GM18867 (cell line): ENCODE measurements around the gene PKD1.
"Not testable (repeated sequence)": the region's sequence is repeated elsewhere in the genome, so short reads cannot be mapped to it uniquely, and the experiment has no call there.

ENCODE experiments used
- ATAC-seq: cut with Tn5 transposase; IDR thresholded peaks from one replicate; pipeline ENCODE4 v1.9.1; 2021; ENCODE audit warnings: mild to moderate bottlenecking, moderate library complexity; ENCODE audit not compliant: unreplicated experiment

PKD1 gene

DNA sequence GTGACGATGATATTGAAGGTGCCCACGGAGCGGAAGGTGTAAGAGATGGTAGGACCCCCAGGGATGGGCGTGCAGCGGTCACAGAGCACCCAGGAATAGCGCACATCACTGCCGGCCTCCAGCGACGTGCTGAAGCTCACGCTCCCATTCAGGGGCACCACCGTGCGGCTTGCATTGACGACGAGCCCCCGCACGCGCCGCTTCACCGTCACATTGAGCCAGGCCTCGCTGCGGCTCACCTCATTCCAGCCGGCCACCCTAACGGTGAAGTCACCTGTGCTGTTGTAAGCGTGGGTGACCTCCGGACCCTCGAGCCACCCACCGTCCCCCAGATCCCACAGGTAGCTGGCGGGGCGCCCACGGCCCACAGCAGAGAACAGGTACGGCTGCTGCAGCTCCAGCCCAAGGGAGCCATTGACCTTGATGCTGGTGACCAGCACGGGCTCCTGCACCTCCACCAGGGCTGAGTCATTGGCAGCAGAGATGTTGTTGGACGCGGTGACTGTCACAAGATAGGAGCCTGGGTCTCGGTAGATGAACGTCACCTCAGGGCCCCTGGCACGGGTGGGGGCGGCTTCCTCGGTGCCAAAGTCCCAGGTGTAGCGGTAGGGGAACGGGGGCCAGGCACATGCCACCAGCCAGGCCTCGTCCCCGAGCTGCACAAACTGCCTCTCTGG lies 25.2 kb downstream of the PKD1 start:
- not testable (repeated sequence) for ATAC-seq

DNA sequence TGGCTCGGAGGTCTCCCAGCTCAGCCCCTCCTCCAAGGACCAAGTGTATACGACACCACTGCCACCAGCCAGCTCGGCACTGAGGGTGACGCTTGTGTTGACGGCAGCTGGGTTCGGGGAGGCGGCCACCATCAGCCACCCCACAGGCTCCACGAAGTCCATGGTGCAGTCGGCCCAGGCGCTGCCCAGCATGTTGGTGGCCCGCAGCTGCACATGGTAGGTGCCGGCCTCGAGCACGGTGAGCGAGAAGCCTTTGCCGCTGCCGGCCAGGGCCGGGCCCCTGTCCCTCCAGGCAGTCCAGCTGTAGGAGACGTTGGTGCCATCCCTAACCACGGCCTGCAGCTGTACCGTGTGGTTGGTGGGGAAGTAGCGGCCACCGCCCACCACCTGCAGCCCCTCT lies 25.8 kb downstream of the PKD1 start:
- not testable (repeated sequence) for ATAC-seq

DNA sequence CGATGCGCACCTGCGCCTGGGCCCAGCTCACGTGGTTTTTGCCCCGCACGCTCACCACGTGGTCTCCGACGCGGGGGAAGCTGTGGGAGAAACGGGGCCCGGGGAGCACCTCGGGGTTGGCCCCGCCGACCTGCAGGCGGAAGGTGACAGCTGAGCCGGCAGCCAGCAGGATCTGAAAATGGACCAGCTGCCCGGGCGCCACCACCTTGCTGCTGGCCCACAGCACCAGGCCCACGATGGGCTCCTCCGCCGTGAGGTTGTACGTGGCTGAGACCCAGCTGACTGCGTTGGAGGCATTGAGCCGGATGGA lies 26.5 kb downstream of the PKD1 start:
- ATAC-seq, result not testable (repeated sequence)

DNA sequence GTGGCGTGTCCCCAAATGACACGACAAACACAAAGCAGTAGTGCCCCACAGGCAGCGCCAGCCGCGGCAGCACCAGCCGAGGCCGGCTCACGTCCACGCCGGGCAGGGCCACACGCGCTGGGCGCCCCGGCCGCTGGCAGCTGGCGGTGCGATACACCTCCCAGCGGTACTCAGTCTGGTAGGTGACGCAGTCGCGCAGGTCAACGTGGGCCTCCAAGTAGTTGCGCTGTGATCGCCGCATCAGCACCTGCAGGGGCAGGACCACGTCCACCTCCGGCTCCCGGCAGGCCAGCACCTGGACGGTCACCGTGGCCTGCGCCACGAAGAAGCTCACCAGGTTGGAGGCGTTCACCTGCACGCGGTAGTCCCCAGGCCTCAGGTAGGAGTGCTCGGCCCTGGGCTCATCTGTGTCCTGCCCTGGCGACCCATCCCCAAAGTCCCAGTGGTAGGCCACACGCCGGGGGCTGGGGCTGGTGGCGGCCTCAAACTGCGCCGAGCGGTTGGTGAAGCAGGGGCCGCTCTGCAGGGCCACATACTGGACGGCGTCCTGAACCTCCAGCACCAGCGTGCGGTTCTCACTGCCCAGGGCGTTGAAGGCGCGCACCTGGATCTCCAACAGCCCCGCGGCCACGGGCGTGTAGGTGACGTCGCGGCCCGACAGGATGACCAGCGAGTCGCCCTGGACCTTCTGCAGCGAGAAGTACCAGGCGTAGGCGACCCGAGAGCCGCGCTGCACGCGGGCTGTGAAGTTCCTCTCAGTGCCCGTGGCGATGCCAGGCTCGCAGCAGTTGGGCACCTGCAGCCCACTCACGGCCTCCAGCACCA lies 27.0 kb downstream of the PKD1 start:
- ATAC-seq, result not testable (repeated sequence)

DNA sequence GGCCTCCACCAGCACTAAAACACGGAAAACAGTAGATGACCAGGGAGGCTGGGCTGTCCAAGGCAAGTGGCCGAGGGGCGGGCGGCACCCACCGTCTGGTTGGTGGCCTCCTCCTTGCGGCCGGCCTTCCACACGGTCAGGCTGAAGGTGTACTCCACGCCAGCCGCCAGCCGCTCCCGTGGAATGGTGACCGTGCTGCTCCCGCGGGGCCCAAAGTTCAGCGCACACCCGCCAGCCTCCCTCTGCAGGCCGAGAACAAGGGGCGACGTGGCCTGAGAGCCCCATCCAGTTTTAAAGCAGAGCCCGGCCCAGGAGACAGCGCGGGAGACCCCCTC lies 27.9 kb downstream of the PKD1 start:
- not testable (repeated sequence) for ATAC-seq

DNA sequence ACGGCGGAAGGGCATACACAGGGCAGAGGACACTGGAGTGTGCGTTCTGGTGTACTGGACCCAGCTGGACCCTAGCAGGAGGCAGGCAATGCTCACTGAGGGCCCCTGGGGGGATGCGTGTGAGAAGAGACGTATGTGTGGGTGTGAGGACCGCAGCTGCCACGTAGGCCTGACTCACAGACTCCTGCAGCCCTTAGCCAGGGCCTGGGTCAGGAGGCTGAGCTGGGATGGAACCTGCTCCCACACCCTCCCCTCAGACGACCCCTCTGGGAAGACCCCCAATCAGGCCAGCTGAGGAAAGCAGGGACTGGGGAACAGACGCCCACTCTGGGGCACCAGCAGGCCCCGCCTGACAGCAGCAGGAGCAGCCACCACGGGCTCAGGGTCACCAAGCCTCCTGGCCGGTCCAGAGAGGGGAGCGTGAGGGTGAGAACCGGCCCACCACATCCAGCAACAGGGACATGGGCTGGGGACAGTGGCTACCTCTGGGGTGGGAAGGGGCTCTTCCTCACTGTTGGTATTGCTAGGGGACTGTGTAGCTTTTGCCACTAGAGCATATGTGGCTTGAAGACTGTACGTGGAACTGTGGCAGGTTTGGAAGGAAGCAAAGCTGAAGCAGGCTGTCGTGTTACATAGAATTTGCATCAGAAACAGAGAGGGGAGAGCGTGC lies 28.4 kb downstream of the PKD1 start:
- not testable (repeated sequence) for ATAC-seq

DNA sequence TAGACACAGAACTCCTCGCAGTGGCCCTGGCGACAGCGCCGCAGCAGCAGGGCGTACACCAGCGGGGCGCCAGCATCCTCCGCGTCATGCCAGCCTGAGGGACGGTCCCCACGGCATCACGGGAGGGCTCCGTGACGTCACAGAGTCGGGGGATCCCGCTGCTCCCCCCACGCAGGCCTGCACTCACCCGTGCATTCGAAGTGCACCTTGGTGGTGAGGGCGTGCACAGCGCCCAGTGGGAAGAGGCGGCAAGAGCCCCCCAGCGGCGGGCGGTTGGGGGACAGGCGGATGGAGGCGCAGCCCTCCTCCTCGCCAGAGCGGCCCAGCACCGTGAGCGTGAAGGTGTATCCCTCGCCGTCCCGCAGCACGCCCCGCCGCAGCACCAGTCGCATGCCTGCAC lies 29.5 kb downstream of the PKD1 start:
- not testable (repeated sequence) for ATAC-seq

DNA sequence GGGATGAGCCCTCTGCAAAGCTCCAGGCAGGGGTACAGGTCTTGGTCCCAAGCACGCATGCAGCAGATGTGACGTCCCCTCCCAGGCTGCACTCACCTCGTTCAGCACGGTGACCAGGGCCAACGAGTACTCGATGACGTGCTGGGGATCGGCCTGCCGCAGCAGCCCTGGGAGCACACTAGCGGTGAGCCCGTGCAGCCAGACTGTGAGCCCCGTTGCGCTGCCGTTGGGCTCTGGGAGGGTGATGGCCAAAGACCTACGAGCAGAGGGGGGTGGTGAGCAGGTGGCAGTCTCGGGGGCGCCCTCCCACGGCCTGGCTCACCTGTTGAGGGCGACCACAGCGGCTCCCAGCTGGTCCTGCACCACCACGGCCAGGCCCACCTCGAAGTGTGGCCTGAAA lies 29.9 kb downstream of the PKD1 start:
- ATAC-seq, result not testable (repeated sequence)

DNA sequence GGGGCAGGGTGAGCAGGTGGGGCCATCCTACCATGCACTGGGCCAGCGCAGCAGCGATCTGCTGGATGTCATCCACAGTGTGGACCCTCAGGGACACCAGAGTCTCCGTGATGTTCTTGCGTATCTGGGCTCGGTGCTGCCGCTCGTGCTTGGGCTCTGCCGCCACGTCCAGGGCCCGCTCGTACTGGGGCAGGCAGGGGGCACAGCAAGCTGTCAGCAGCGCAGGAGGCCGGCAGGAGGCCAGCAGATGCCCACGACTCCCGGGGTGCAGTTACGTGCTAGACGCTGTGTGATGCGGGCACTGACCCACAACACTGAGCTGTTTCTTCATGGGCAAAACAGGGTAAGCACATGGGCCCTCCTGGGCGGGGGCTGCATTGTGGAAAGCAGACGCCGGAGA lies 30.4 kb downstream of the PKD1 start:
- ATAC-seq, result not testable (repeated sequence)

DNA sequence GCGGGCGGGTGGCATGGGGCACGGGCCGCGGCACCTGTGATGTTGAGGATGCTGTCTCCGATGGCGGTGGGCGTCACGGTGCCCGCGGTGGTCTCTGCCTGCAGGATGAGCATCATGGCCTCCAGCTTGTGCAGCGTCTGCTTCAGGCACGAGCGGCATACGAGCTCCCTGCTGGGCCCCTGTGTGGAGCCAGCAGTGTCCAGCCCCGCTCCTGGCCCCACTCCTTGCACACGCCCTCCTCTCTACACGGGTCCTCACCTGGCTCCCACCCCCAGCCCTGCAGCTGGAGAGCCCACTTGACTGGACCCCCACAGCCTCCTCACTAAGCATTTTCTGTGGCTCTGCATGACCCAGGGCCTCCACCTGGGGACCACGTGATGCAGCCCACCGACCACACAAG lies 31.2 kb downstream of the PKD1 start:
- not testable (repeated sequence) for ATAC-seq

DNA sequence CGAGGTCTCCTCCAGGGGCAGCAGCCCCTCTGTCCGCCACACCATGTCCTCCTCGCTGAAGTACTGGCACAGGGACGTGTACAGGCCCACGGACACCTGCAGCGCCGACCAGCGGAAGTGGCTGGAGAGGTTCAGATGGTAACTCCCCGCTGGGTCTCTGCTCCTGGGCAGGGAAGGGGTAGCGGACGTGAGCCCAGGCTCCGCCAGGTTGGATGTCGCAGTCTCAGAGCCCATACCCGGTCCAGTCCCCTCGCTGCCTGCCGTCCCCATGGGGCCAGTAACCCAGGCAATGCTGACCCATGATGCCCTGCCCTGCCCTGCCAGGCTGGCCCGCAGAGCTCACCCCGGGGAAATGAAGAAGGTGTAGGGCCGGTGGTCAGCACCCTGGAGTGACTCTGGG lies 33.2 kb downstream of the PKD1 start:
- ATAC-seq, result no peak

DNA sequence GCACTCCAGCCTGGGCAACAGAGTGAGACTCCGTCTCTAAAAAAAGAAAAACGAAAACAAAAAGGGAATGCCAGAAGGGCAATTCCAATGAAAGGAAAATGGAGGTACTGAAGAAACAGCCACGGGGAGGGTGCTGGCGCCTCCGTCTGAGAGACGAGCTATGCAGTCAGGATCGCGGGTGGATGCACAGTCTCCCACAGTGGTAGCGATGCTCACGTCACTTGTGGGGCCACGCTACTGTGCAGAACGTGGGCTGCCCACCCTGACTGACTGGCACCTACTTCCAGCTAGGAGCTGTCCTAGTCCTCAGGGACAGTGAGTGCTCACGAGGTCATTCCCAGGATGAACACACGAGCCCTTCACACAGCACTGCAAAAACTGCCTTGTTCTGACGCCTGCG lies 34.1 kb downstream of the PKD1 start:
- ATAC-seq, result not testable (repeated sequence)

DNA sequence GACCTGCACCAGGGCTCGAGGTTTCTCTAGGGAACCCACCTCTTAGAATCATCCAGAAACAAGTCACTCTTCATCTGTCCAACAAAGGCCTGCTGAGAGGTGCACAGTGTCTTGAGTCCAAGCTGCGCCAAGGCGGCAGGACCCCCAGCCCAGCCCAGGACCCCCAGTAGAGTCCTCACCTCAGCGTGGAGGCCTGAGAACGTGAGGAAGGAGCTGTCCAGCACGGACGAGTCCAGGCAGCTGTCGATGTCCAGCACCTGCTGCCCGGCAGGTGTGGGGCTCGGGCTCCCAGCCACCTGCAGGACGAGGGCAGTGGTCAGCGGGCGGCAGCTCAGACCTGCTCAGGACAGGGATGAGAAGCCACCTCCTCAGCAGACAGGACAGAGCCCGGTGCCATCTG lies 38.0 kb downstream of the PKD1 start:
- ATAC-seq, result not testable (repeated sequence)

DNA sequence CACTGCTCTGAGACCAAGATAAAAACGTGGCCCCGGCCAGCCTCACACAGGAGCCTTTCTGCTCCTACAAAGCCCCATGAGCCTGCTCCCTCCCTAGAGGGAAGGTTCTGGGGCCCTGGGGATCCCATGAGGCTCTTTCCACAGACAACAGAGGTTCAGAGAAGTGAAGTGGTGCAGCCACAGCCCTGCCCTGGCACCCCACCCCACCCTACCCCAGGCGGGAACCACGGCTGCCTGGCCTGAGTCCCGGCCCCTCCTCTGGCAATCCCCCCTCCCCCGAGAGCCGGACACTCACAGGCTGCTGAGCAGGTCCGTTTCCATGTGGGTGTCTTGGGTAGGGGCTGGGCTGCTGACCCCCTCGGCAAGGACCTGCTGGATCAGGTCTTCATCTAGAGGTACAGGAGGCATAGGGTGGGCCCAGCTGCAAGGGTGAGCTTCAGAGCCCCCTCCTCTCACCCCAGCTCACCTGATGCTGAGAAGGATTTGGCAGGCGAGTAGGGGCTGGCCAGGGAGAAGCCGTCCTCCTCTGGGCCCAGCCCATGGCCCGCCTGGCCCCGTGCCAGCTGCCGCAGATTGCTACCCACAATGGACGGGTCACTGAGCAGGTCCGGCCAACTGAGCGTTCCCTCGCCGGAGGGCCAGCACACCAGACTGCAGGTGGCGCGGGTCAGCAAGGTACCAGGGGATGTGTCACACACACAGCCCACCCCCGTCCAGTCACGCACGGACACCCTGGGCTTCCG lies 38.7 kb downstream of the PKD1 start:
- no peak for ATAC-seq

DNA sequence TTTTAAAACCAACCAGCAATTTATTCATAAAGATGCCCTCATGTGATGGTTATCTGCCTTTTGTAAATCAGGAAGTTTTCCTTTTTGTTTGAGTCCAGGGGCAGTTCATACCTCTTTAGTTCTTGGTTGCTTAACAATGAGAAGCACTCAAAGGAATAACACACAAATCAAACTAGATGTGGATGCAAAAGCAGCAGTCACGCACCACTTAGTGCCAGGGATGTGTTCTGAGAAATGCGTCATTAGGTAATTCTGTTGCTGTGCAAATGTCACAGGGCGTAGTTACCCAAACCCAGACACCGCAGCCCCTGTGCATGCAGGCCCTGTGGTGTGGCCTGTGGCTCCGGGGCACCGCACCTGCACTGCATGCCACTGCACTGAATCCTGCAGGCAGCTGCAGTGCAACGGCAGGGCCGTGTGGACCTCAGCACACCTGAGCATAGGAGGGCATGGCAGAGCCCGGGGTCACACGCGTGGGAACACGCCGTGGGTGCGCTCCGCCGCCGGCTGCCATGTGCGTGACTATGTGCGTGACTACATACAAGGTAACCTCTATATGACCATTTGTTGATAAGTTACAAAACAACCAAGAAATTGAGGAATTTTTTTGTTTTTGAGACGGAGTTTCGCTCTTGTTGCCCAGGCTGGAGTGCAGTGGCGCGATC lies 39.6 kb downstream of the PKD1 start:
- no peak for ATAC-seq

DNA sequence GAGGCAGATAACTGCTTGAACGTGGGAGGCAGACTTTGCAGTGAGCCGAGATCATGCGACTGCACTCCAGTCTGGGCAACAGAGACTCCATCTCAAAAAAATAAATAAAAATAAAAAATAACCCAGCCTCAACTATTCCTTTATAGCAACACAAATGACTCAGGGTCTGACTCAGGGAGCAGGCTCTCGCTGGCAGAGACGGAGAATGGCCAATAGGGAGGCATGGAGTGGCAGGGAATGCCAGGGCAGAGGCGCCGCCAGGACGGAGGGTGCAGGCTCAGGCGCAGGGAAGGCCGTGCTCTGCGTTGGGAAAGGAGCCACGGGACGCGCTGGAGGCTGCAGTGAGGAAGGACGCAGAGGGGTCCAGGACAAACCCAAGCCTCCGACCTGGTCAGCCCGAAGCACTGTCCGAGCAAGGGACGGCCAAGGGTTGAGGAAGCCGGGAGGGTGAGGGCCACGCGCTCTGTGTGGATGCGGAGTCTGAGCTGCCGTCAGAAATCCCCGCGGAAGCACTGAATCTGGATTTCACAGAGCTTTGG lies 40.3 kb downstream of the PKD1 start:
- ATAC-seq, result no peak

DNA sequence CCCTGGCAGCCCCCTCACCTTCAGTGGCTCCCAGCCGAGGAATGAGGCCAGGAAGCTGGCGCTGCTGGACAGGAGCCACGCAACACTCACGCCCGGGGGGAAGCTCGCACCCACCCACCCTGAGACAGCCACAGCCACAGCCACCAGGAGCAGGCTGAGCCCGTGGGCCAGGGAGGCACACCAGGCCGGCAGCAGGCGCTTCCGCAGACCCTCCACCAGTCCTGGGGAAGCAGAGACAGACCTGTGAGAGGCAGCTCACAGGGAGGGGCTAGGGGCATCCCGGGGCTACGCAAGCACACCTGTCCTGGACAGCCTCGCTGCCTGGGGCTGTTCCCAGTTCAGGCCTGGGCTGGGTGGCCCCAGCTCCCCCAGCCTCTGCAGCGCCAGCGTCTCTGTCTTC lies 41.9 kb downstream of the PKD1 start:
- ATAC-seq, result no peak

DNA sequence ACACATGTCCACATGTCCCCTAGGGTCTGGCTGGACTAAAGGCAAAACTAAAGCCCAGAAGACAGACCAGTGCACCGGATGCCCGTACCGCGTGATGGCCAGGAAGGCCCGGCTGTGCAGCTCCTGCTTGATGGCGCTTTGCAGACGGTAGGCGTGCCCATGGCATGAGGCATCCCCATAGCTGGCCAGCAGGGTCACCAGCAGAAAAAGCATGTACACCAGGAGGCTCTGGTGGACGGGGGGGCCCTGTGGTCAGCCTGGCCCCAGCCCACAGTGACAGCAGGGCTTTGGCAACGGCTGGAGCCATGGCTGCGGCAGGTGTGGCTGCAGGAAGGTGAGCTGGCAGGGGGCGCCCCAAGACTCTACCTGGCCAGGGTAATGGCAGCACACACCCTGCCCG lies 42.8 kb downstream of the PKD1 start:
- ATAC-seq, result no peak

DNA sequence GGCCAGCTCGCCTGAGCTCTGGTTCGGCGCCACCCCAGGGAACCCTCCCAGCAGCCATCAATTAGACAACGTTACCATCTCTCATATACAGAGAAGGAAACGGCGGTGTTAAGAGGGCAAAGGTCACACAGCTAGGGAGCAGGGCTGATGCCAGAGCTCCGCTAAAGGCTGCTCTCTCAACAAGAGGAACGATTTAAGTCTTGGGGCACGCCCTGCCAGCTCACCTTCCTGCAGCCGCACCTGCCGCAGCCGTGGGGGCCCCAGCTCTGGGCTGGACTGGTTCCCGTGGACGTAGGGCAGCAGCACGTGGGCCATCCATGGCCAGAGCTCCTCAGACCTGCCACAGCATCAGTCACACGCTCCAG lies 43.5 kb downstream of the PKD1 start:
- ATAC-seq, result no peak

DNA sequence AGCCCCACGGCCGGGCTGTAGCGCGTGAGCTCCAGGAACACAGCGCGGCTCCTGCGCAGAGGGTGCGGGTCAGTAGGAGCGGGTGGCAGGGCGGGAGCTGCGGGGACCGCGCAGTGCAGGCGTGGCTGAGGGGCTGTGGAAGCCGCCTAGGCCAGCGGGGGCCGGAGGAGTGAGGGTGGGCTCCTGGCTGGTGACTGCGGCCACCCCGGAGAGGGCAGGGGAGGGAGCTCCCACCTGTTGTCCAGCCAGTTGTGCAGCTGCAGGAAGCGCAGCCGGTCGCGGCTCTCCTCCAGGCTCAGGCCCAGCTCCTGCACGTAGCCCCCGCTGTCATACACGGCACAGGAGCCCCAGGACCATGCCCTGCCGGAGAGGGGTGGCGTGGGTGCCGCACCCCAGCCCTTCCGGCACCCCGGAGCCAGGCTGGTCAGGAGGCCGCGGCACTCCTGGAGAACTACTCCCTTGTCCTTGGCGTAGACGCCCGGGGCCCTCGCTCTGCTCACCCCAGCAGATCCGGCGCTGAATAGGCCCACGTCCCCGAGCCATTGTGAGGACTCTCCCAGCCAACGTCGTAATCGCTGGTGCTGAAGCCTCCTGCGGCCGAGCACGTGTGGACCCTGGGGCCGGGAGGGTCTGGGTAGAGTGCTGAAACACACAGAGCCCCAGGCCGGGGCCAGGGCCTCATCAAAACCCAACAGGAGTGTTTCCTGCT lies 44.0 kb downstream of the PKD1 start:
- ATAC-seq, result no peak
